HepG2 (cell line): ENCODE measurements around the gene DDRGK1. TPM values are rescaled to one million over a fixed set of nuclear protein-coding genes. Genes with fewer than 3 reads are reported as not detected.

ENCODE experiments used
- ATAC-seq: fragments of 200-7000 bp; cut with Tn5 transposase; 3 replicates; pipeline ENCODE4 v1.9.1; 2020; ENCODE audit warnings: mild to moderate bottlenecking, moderate library complexity
- BruUV-seq: library from RNA; stranded (reverse); fragments of 400-500 nt; replicated peaks from 2 replicates; lab custom pipeline; 2021; lab: Mats Ljungman, UMichigan
- CTCF ChIA-PET: fragments of 300-600 bp; formaldehyde crosslinking; extraction: SDS; loops from one replicate; lab custom pipeline; 2021; ENCODE audit warnings: low total read pairs, inconsistent platforms, low intra/inter-chr PET ratio; lab: Yijun Ruan, JAX
- POLR2A ChIA-PET: fragments of 350-600 bp; sonication (Branson Sonifier 250); formaldehyde crosslinking; loops from one replicate; lab custom pipeline; 2020; ENCODE audit warnings: antibody characterized with exemption, inconsistent platforms; lab: Yijun Ruan, JAX
- DNase-seq: peaks from one replicate; pipeline ENCODE4 v3.0.0-alpha.2; 2015; ENCODE audit warnings: low spot score
- FAIRE-seq: peaks from 3 replicates; lab custom pipeline; 2011; peaks lifted over from hg19 to GRCh38; lab: Jason Lieb, UNC
- H2AFZ ChIP-seq: one replicate; pipeline ENCODE4 v1.6.1; 2011; ENCODE audit warnings: low read length, inconsistent platforms
- H3K27ac ChIP-seq: fragments of 300-600 bp; 3 replicates; pipeline ENCODE4 v1.8.0; 2011; ENCODE audit warnings: mixed run types, mild to moderate bottlenecking, mixed read lengths, low read length, inconsistent platforms; ENCODE audit not compliant: insufficient read depth; ENCODE audit errors: extremely low read length
- H3K27me3 ChIP-seq, 2 experiments: fragments of 200-600 bp in 1 of 2; 2 replicates in 1 of 2; 3 replicates in 1 of 2; pipeline versions ENCODE4 v1.6.0 to v1.8.0; 2011; ENCODE audit warnings: low read length in 2 of 2, mild to moderate bottlenecking in 2 of 2, moderate library complexity in 2 of 2, inconsistent platforms in 1 of 2; ENCODE audit not compliant: insufficient read depth in 2 of 2, control insufficient read depth in 1 of 2
- H3K36me3 ChIP-seq, 2 experiments: fragments of 200-600 bp in 1 of 2; replicated peaks in 1 of 2; 2 replicates in 1 of 2; 3 replicates in 1 of 2; pipeline versions ENCODE4 v1.5.1 to v1.8.0; 2011; ENCODE audit warnings: low read length in 2 of 2, inconsistent platforms in 1 of 2; ENCODE audit not compliant: insufficient read depth in 2 of 2, control insufficient read depth in 1 of 2
- H3K4me1 ChIP-seq: 2 replicates; pipeline ENCODE4 v1.5.1; 2012; ENCODE audit warnings: low read length, inconsistent platforms; ENCODE audit not compliant: insufficient read depth
- H3K4me2 ChIP-seq: 2 replicates; pipeline ENCODE4 v1.6.0; 2011; ENCODE audit warnings: low read depth, low read length, inconsistent platforms
- H3K4me3 ChIP-seq, 3 experiments: fragments of 200-600 bp in 1 of 3; sonication (generic), shearing (Covaris generic) in 1 of 3; replicated peaks in 1 of 3; 2 replicates each; pipeline ENCODE4 v1.5.1; 2011 to 2016; ENCODE audit warnings: low read length in 3 of 3, inconsistent platforms in 2 of 3, low read depth in 2 of 3, mild to moderate bottlenecking in 2 of 3, control low read depth in 1 of 3, mixed read lengths in 1 of 3; ENCODE audit not compliant: insufficient read depth in 1 of 3
- H3K79me2 ChIP-seq: one replicate; pipeline ENCODE4 v1.6.1; 2011; ENCODE audit warnings: low read length, inconsistent platforms; ENCODE audit not compliant: insufficient read depth
- H3K9ac ChIP-seq: 2 replicates; pipeline ENCODE4 v1.6.0; 2011; ENCODE audit warnings: mild to moderate bottlenecking, low read depth, low read length, inconsistent platforms; ENCODE audit not compliant: insufficient read depth
- H3K9me3 ChIP-seq: 2 replicates; pipeline ENCODE4 v1.5.1; 2012; ENCODE audit warnings: mild to moderate bottlenecking, low read length
- H4K20me1 ChIP-seq: 2 replicates; pipeline ENCODE4 v1.6.0; 2011; ENCODE audit warnings: inconsistent platforms, mild to moderate bottlenecking, low read length, moderate library complexity; ENCODE audit not compliant: insufficient read depth
- AGO2 ChIP-seq: fragments of 200-400 bp; formaldehyde crosslinking; optimal IDR thresholded peaks from 2 replicates; pipeline ENCODE3; 2017; ENCODE audit warnings: mild to moderate bottlenecking, low read depth, low read length, moderate library complexity
- ARNT2 ChIP-seq: sonication (generic); formaldehyde crosslinking; IDR thresholded peaks from 2 replicates; pipeline ENCODE4 v1.8.0; 2022; ENCODE audit warnings: mild to moderate bottlenecking, low read depth, missing genetic modification reagents, moderate library complexity
- MIER2 ChIP-seq: IDR thresholded peaks from 2 replicates; pipeline ENCODE4 v1.6.1; 2016; ENCODE audit warnings: missing biosample characterization, missing genetic modification reagents
- MZF1 ChIP-seq: sonication (generic); formaldehyde crosslinking; IDR thresholded peaks from 2 replicates; pipeline ENCODE4 v1.8.1; 2023; ENCODE audit warnings: mild to moderate bottlenecking, missing genetic modification reagents, borderline replicate concordance
- PAF1 ChIP-seq: IDR thresholded peaks from 2 replicates; pipeline ENCODE4 v1.6.1; 2016; ENCODE audit warnings: missing genetic modification reagents, missing compliant biosample characterization
- POLR2A ChIP-seq, 2 experiments: IDR thresholded peaks; 2 replicates each; pipeline ENCODE4 v1.6.1; 2011; ENCODE audit warnings: low read depth in 2 of 2, low read length in 2 of 2, mild to moderate bottlenecking in 1 of 2, moderate library complexity in 1 of 2; ENCODE audit not compliant: insufficient read depth in 1 of 2
- POLR2AphosphoS5 ChIP-seq: IDR thresholded peaks from 2 replicates; pipeline ENCODE4 v1.6.1; 2012; ENCODE audit warnings: low read depth, low read length
- RAD21 ChIP-seq: fragments of 450-650 bp; formaldehyde crosslinking; IDR thresholded peaks from 2 replicates; pipeline ENCODE4 v1.5.0; 2020; ENCODE audit warnings: mild to moderate bottlenecking
- RBFOX2 ChIP-seq: fragments of 200-400 bp; formaldehyde crosslinking; IDR thresholded peaks from 2 replicates; pipeline ENCODE4 v1.6.1; 2017; ENCODE audit warnings: low read depth, mild to moderate bottlenecking, low read length
- SKI ChIP-seq: fragments of 450-650 bp; IDR thresholded peaks from one replicate; pipeline ENCODE4 v1.6.1; 2018; ENCODE audit warnings: mild to moderate bottlenecking; ENCODE audit not compliant: partially characterized antibody
- SSRP1 ChIP-seq: IDR thresholded peaks from 2 replicates; pipeline ENCODE4 v1.6.1; 2016; ENCODE audit warnings: control low read depth
- ZNF713 ChIP-seq: sonication (generic); formaldehyde crosslinking; IDR thresholded peaks from 2 replicates; pipeline ENCODE4 v1.4.0; 2020; ENCODE audit warnings: mild to moderate bottlenecking, missing genetic modification reagents
- ZNF772 ChIP-seq: sonication (generic); formaldehyde crosslinking; IDR thresholded peaks from 2 replicates; pipeline ENCODE4 v1.5.0; 2020; ENCODE audit warnings: mild to moderate bottlenecking, missing genetic modification reagents
- ZSCAN21 ChIP-seq: sonication (generic); formaldehyde crosslinking; IDR thresholded peaks from 2 replicates; pipeline ENCODE4 v1.8.0; 2022; ENCODE audit warnings: mild to moderate bottlenecking, missing genetic modification reagents, moderate library complexity, borderline replicate concordance
- WGBS: methylation state at CpG from one replicate; pipeline ENCODE4 v1.1.6; 2017; ENCODE audit warnings: low lambda C conversion rate; 5-methylcytosine and 5-hydroxymethylcytosine counted together
- in situ Hi-C: cut with HindIII; loops from 2 replicates; pipeline ENCODE4 v1.10.0; 2017; ENCODE audit warnings: low pct_unique_long_range_greater_than_20kb; ENCODE audit not compliant: extremely low pct_ligation_motif_present
- intact Hi-C: fragments of 100-400 bp; cut with micrococcal nuclease; formaldehyde crosslinking; loops from one replicate; pipeline ENCODE4 v1.10.0; 2022; ENCODE audit not compliant: unreplicated experiment
- polyA plus RNA-seq, 8 experiments: library from polyadenylated mRNA; depleted of rRNA in 3 of 8; stranded (reverse) in 7 of 8; unstranded in 1 of 8; fragments of >200 nt; fragmentation: Illumina TruSeq in 4 of 8; extraction: Trizol in 4 of 8; gene quantifications; 2 replicates each; pipeline versions ENCODE4 v1.2.1 to v1.2.3, GENCODE V29; 2011 to 2016; ENCODE audit warnings: low read depth in 4 of 8, missing spikeins in 1 of 8, mixed read lengths in 1 of 8; ENCODE audit not compliant: insufficient read depth in 1 of 8
- total RNA-seq, 5 experiments: library from RNA; depleted of rRNA; stranded (reverse); fragments of >200 nt; fragmentation: Illumina TruSeq; extraction: Trizol; gene quantifications; 2 replicates each; pipeline ENCODE4 v1.2.3, GENCODE V29; 2016; ENCODE audit warnings: low read depth in 1 of 5

The DDRGK1 gene
- total and polyA plus RNA-seq, 2 of the 13 experiments (the other 11 are each of a cell fraction or from before 2014, with no cell fraction given) = 96.7 to 149 TPM

- no peak overlapping the region for H3K4me3 ChIP-seq
- H3K36me3 ChIP-seq = peaks cover 32 to 49% of the 10 kb centered on the region in 2 experiments
- ATAC-seq = no peak
- ChIA-PET POLR2A (interaction anchor here (0.6 to 2.3 kb wide), 2 partner anchors 14 to 128 kb away, joined by 3 to 7 read pairs; no protein-coding TSS in a partner anchor), CTCF (no interaction called here)
- H3K27me3 ChIP-seq = no peaks in the 10 kb centered on the region
- DNase-seq = no peak
- TF ChIP-seq POLR2A (IDR thresholded peaks at IDR 0.05; ENCODE audit: insufficient read depth in 1 of 2, low read depth in 2 of 2, low read length in 2 of 2) (peak; percentile 24 to 36; a peak in 2 of 4 replicates), AGO2 (peak; percentile 72), SKI (no peak), MIER2 (no peak), RAD21 (no peak), POLR2AphosphoS5 (peak; percentile 5; the same call in 1 of the 2 replicates), RBFOX2 (peak; percentile 62), ARNT2 (no peak), ZNF713 (CRISPR knock-in tag) (no peak), PAF1 (CRISPR knock-in tag) (peak; percentile 18; the same call in 1 of the 2 replicates), ZNF772 (no peak), MZF1 (CRISPR knock-in tag) (no peak), ZSCAN21 (CRISPR knock-in tag) (no peak), SSRP1 (CRISPR knock-in tag) (peak; percentile 89; the same call in 1 of the 2 replicates)
- no peaks in the 10 kb centered on the region for H3K9me3 ChIP-seq
- TSS peak; percentile 32 for BruUV-seq
- no peaks in the 10 kb centered on the region for H3K79me2 ChIP-seq
- H3K27ac ChIP-seq = no peak overlapping the region
- in situ Hi-C loops = no loop called here
- H4K20me1 ChIP-seq = no peaks in the 10 kb centered on the region
- no peak overlapping the region for H3K9ac ChIP-seq
- no peaks in the 10 kb centered on the region for H3K4me1 ChIP-seq
- no peak overlapping the region for H3K4me2 ChIP-seq
- intact Hi-C loops = no loop called here
- FAIRE-seq = no peak
- WGBS = 94% methylated on average over 3 of the region's 3 CpGs
- no peak overlapping the region for H2AFZ ChIP-seq
These were observed 15.6 kb downstream of the DDRGK1 start for GRCh38 chr20:3188823-3189413.
